Ectodermal cell (in vitro differentiated cells): ENCODE results near the gene E2F8.

ENCODE experiments used
- H3K27ac ChIP-seq: 2 replicates; pipeline ENCODE4 v1.7.0; 2013; ENCODE audit warnings: mild to moderate bottlenecking, low read depth, low read length; ENCODE audit not compliant: insufficient read depth, poor library complexity, severe bottlenecking
- H3K27me3 ChIP-seq: 2 replicates; pipeline ENCODE4 v1.7.0; 2013; ENCODE audit warnings: mild to moderate bottlenecking, low read length; ENCODE audit not compliant: insufficient read depth, control insufficient read depth, poor library complexity, severe bottlenecking
- H3K36me3 ChIP-seq: one replicate; pipeline ENCODE4 v1.7.0; 2013; ENCODE audit warnings: low read length; ENCODE audit not compliant: control insufficient read depth, insufficient read depth
- H3K4me1 ChIP-seq: one replicate; pipeline ENCODE4 v1.7.0; 2013; ENCODE audit warnings: low read length; ENCODE audit not compliant: control insufficient read depth, insufficient read depth
- H3K4me3 ChIP-seq: 2 replicates; pipeline ENCODE4 v1.7.0; 2013; ENCODE audit warnings: low read depth, low read length, control low read depth; ENCODE audit not compliant: insufficient read depth
- H3K9me3 ChIP-seq: 2 replicates; pipeline ENCODE4 v1.7.0; 2013; ENCODE audit warnings: mild to moderate bottlenecking, low read length, moderate library complexity; ENCODE audit not compliant: control insufficient read depth
- WGBS, 2 experiments: methylation state at CpG; one replicate each; pipeline ENCODE4 v1.1.7; 2013; ENCODE audit warnings: missing lambda C conversion rate in 2 of 2; 5-methylcytosine and 5-hydroxymethylcytosine counted together

The E2F8 gene

GRCh38 chr11:19220903-19221724 is 19.6 kb downstream of the E2F8 start:
- Histone ChIP-seq H3K27me3 (no peaks in the 10 kb centered on the region), H3K9me3 (no peaks in the 10 kb centered on the region), H3K27ac (no peak overlapping the region), H3K4me3 (no peak overlapping the region), H3K4me1 (no peaks in the 10 kb centered on the region), H3K36me3 (no peaks in the 10 kb centered on the region)
- WGBS, 2 experiments: 88 to 94% methylated on average over 3 of the region's 3 CpGs

- Histone ChIP-seq H3K27ac (no peak overlapping the region), H3K27me3 (no peaks in the 10 kb centered on the region)
- 93% methylated on average over 14 of the region's 15 CpGs for WGBS, 2 experiments
These were observed 21.8 kb downstream of the E2F8 start for GRCh38 chr11:19218786-19219460.

GRCh38 chr11:19218216-19218615 is 22.5 kb downstream of the E2F8 start:
- Histone ChIP-seq H3K4me1 (no peaks in the 10 kb centered on the region), H3K27me3 (no peaks in the 10 kb centered on the region), H3K36me3 (no peaks in the 10 kb centered on the region), H3K27ac (no peak overlapping the region), H3K9me3 (no peaks in the 10 kb centered on the region), H3K4me3 (no peak overlapping the region)
- 93% methylated on average over 3 of the region's 3 CpGs for WGBS, 2 experiments

More at GRCh38 chr11:19218786-19219460, 21.8 kb downstream of the E2F8 start:
- Histone ChIP-seq H3K4me3 (no peak overlapping the region), H3K36me3 (no peaks in the 10 kb centered on the region), H3K4me1 (no peaks in the 10 kb centered on the region), H3K9me3 (no peaks in the 10 kb centered on the region)

GRCh38 chr11:19216709-19217374 is 23.9 kb downstream of the E2F8 start:
- Histone ChIP-seq H3K27ac (no peak overlapping the region), H3K4me1 (no peaks in the 10 kb centered on the region), H3K4me3 (no peak overlapping the region), H3K9me3 (no peaks in the 10 kb centered on the region), H3K36me3 (no peaks in the 10 kb centered on the region), H3K27me3 (no peaks in the 10 kb centered on the region)
- 62 to 100% methylated on average over 2 to 3 of the region's 3 CpGs for WGBS, 2 experiments

- H3K4me3 ChIP-seq: no peak overlapping the region
- no peaks in the 10 kb centered on the region for H3K36me3 ChIP-seq
- no peak overlapping the region for H3K27ac ChIP-seq
- H3K9me3 ChIP-seq: no peaks in the 10 kb centered on the region
- H3K27me3 ChIP-seq: no peaks in the 10 kb centered on the region
- 92 to 96% methylated on average over 4 of the region's 4 CpGs for WGBS, 2 experiments
- H3K4me1 ChIP-seq: no peaks in the 10 kb centered on the region
These were observed 24.7 kb downstream of the E2F8 start for GRCh38 chr11:19216021-19216420.

- no peaks in the 10 kb centered on the region for H3K27me3 ChIP-seq
- no peak overlapping the region for H3K4me3 ChIP-seq
- no peaks in the 10 kb centered on the region for H3K36me3 ChIP-seq
- H3K4me1 ChIP-seq: no peaks in the 10 kb centered on the region
- WGBS, 2 experiments: 89 to 91% methylated on average over 4 of the region's 4 CpGs
- no peak overlapping the region for H3K27ac ChIP-seq
- no peaks in the 10 kb centered on the region for H3K9me3 ChIP-seq
These were observed 31.0 kb downstream of the E2F8 start for GRCh38 chr11:19209617-19210370.

- WGBS, 2 experiments: 88 to 93% methylated on average over 3 of the region's 3 CpGs
- H3K4me3 ChIP-seq: no peak overlapping the region
- no peaks in the 10 kb centered on the region for H3K27me3 ChIP-seq
- no peaks in the 10 kb centered on the region for H3K4me1 ChIP-seq
- no peaks in the 10 kb centered on the region for H3K36me3 ChIP-seq
- no peaks in the 10 kb centered on the region for H3K9me3 ChIP-seq
- H3K27ac ChIP-seq: no peak overlapping the region
These were observed 31.7 kb downstream of the E2F8 start for GRCh38 chr11:19208959-19209546.

GRCh38 chr11:19208181-19208580 is 32.6 kb downstream of the E2F8 start:
- no peaks in the 10 kb centered on the region for H3K27me3 ChIP-seq
- no peak overlapping the region for H3K27ac ChIP-seq
- no peaks in the 10 kb centered on the region for H3K9me3 ChIP-seq
- H3K4me3 ChIP-seq: no peak overlapping the region
- 91 to 100% methylated on average over 2 of the region's 2 CpGs for WGBS, 2 experiments
- H3K4me1 ChIP-seq: no peaks in the 10 kb centered on the region
- no peaks in the 10 kb centered on the region for H3K36me3 ChIP-seq

GRCh38 chr11:19204836-19205235 is 35.9 kb downstream of the E2F8 start:
- 90 to 100% methylated on average over 2 to 4 of the region's 5 CpGs for WGBS, 2 experiments
- no peak overlapping the region for H3K4me3 ChIP-seq
- H3K36me3 ChIP-seq: no peaks in the 10 kb centered on the region
- no peaks in the 10 kb centered on the region for H3K4me1 ChIP-seq
- no peaks in the 10 kb centered on the region for H3K9me3 ChIP-seq
- H3K27me3 ChIP-seq: no peaks in the 10 kb centered on the region
- H3K27ac ChIP-seq: no peak overlapping the region
